Mesenchymal stem cell (in vitro differentiated cells and primary cell): ENCODE data around the gene KCNE4.

Experiments used
- DNase-seq: peaks from one replicate; pipeline ENCODE4 v3.0.0-alpha.2; 2013
- H2AFZ ChIP-seq: one replicate; pipeline ENCODE4 v1.6.1; 2013; ENCODE audit warnings: low read depth, mild to moderate bottlenecking, control low read depth, inconsistent platforms, low read length, moderate library complexity
- H2AK5ac ChIP-seq: 2 replicates; pipeline ENCODE4 v1.6.1; 2013; ENCODE audit warnings: low read length, moderate library complexity, mild to moderate bottlenecking, inconsistent platforms; ENCODE audit not compliant: severe bottlenecking
- H2BK120ac ChIP-seq: one replicate; pipeline ENCODE4 v1.6.1; 2013; ENCODE audit warnings: low read depth, mild to moderate bottlenecking, inconsistent platforms, low read length, moderate library complexity
- H2BK12ac ChIP-seq, 2 experiments: one replicate each; pipeline ENCODE4 v1.6.1; 2013; ENCODE audit warnings: inconsistent platforms in 2 of 2, low read length in 2 of 2, mild to moderate bottlenecking in 2 of 2, moderate library complexity in 2 of 2, control low read depth in 1 of 2
- H2BK15ac ChIP-seq: one replicate; pipeline ENCODE4 v1.6.1; 2013; ENCODE audit warnings: mild to moderate bottlenecking, low read depth, inconsistent platforms; ENCODE audit not compliant: poor library complexity, severe bottlenecking
- H2BK5ac ChIP-seq: 2 replicates; pipeline ENCODE4 v1.6.1; 2013; ENCODE audit warnings: low read depth, mild to moderate bottlenecking, low read length, control low read depth, inconsistent platforms; ENCODE audit not compliant: poor library complexity, severe bottlenecking
- H3K14ac ChIP-seq, 2 experiments: one replicate each; pipeline ENCODE4 v1.6.1; 2013; ENCODE audit warnings: inconsistent platforms in 2 of 2, low read length in 2 of 2, control low read depth in 1 of 2, mild to moderate bottlenecking in 1 of 2, moderate library complexity in 1 of 2
- H3K18ac ChIP-seq, 2 experiments: one replicate each; pipeline ENCODE4 v1.6.1; 2013; ENCODE audit warnings: inconsistent platforms in 2 of 2, low read length in 2 of 2, control low read depth in 1 of 2, low read depth in 1 of 2, mild to moderate bottlenecking in 1 of 2
- H3K23ac ChIP-seq, 2 experiments: one replicate each; pipeline ENCODE4 v1.6.1; 2013; ENCODE audit warnings: inconsistent platforms in 2 of 2, low read length in 2 of 2, mild to moderate bottlenecking in 2 of 2, moderate library complexity in 2 of 2, control low read depth in 1 of 2
- H3K27ac ChIP-seq: 2 replicates; pipeline ENCODE4 v1.5.1; 2013; ENCODE audit warnings: mild to moderate bottlenecking, moderate library complexity, low read length, control low read depth, inconsistent platforms; ENCODE audit not compliant: poor library complexity, severe bottlenecking
- H3K27me3 ChIP-seq, 2 experiments: 2 replicates each; pipeline versions ENCODE4 v1.6.1 to v1.7.0; 2013; ENCODE audit warnings: low read length in 2 of 2, mild to moderate bottlenecking in 2 of 2, moderate library complexity in 2 of 2, control low read depth in 1 of 2, inconsistent platforms in 1 of 2; ENCODE audit not compliant: control insufficient read depth in 1 of 2, insufficient read depth in 1 of 2
- H3K36me3 ChIP-seq, 2 experiments: 2 replicates each; pipeline versions ENCODE4 v1.6.1 to v1.7.0; 2013; ENCODE audit warnings: low read length in 2 of 2, control low read depth in 1 of 2, inconsistent platforms in 1 of 2, low read depth in 1 of 2, mild to moderate bottlenecking in 1 of 2; ENCODE audit not compliant: insufficient read depth in 2 of 2, control insufficient read depth in 1 of 2
- H3K4ac ChIP-seq, 2 experiments: one replicate each; pipeline ENCODE4 v1.6.1; 2013; ENCODE audit warnings: inconsistent platforms in 2 of 2, low read length in 2 of 2, mild to moderate bottlenecking in 2 of 2, moderate library complexity in 2 of 2, control low read depth in 1 of 2, low read depth in 1 of 2
- H3K4me1 ChIP-seq: 2 replicates; pipeline ENCODE4 v1.6.1; 2013; ENCODE audit warnings: low read depth, low read length, control low read depth; ENCODE audit not compliant: control insufficient read depth, insufficient read depth
- H3K4me2 ChIP-seq: 2 replicates; pipeline ENCODE4 v1.6.1; 2013; ENCODE audit warnings: low read length, mild to moderate bottlenecking, inconsistent platforms; ENCODE audit not compliant: poor library complexity, severe bottlenecking
- H3K4me3 ChIP-seq, 2 experiments: 2 replicates each; pipeline versions ENCODE4 v1.5.1 to v1.7.0; 2013; ENCODE audit warnings: low read length in 2 of 2, mild to moderate bottlenecking in 2 of 2, control low read depth in 1 of 2, low read depth in 1 of 2; ENCODE audit not compliant: insufficient read depth in 1 of 2
- H3K79me1 ChIP-seq: replicated peaks from 2 replicates; pipeline ENCODE4 v1.6.1; 2013; ENCODE audit warnings: mild to moderate bottlenecking, control low read depth, low read length, inconsistent platforms; ENCODE audit not compliant: poor library complexity, severe bottlenecking
- H3K9ac ChIP-seq: 2 replicates; pipeline ENCODE4 v1.7.0; 2013; ENCODE audit warnings: mild to moderate bottlenecking, low read length, moderate library complexity
- H3K9me3 ChIP-seq: 2 replicates; pipeline ENCODE4 v1.7.0; 2013; ENCODE audit warnings: mild to moderate bottlenecking, low read length; ENCODE audit not compliant: control insufficient read depth
- H4K8ac ChIP-seq: one replicate; pipeline ENCODE4 v1.6.1; 2013; ENCODE audit warnings: inconsistent platforms, mild to moderate bottlenecking, low read length, moderate library complexity
- H4K91ac ChIP-seq: one replicate; pipeline ENCODE4 v1.6.1; 2013; ENCODE audit warnings: mild to moderate bottlenecking, low read length, inconsistent platforms
- WGBS: methylation state at CpG from one replicate; pipeline ENCODE4 v1.1.7; 2013; ENCODE audit warnings: mixed read lengths; 5-methylcytosine and 5-hydroxymethylcytosine counted together

Gene KCNE4

GRCh38 chr2:223008162-223008561, 43.8 kb upstream of the KCNE4 start:
- H2AK5ac ChIP-seq: no peak overlapping the region

GRCh38 chr2:223008956-223009355, 43.0 kb upstream of the KCNE4 start:
- H3K4me2 ChIP-seq: no peak overlapping the region
- no peak overlapping the region for H2BK5ac ChIP-seq
- peak overlapping the region; percentile 36 for H4K91ac ChIP-seq
- no peak overlapping the region for H3K4me3 ChIP-seq
- no peaks in the 10 kb centered on the region for H3K9me3 ChIP-seq
- no peaks in the 10 kb centered on the region for H3K27me3 ChIP-seq
- peak overlapping the region; percentile 2 to 29 for H3K4ac ChIP-seq
- no peaks in the 10 kb centered on the region for H3K36me3 ChIP-seq
- WGBS: 92% methylated on average over 1 of the region's 1 CpG
- DNase-seq: no peak
- H3K18ac ChIP-seq: peak overlapping the region; percentile 46 to 55
- H3K79me1 ChIP-seq: no peaks in the 10 kb centered on the region
- no peak overlapping the region for H3K27ac ChIP-seq
- H4K8ac ChIP-seq: peak overlapping the region; percentile 16
- H3K4me1 ChIP-seq: no peaks in the 10 kb centered on the region
- H2BK120ac ChIP-seq: peak overlapping the region; percentile 74
- no peak overlapping the region for H2BK15ac ChIP-seq
- no peak overlapping the region for H3K9ac ChIP-seq
- H2AFZ ChIP-seq: no peak overlapping the region
- no peak overlapping the region for H2AK5ac ChIP-seq
- H3K14ac ChIP-seq: no peak overlapping the region
- peak overlapping the region; percentile 1 to 91 for H2BK12ac ChIP-seq
- H3K23ac ChIP-seq: no peak overlapping the region

More at GRCh38 chr2:223008162-223008561, 43.8 kb upstream of the KCNE4 start:
- Histone ChIP-seq H3K4ac (no peak overlapping the region), H4K8ac (no peak overlapping the region), H3K36me3 (no peaks in the 10 kb centered on the region), H3K9me3 (no peaks in the 10 kb centered on the region), H2BK12ac (no peak overlapping the region), H4K91ac (no peak overlapping the region), H3K9ac (no peak overlapping the region), H2BK15ac (no peak overlapping the region), H2BK5ac (no peak overlapping the region), H2AFZ (no peak overlapping the region), H3K23ac (no peak overlapping the region), H3K27me3 (no peaks in the 10 kb centered on the region), H3K14ac (no peak overlapping the region), H3K27ac (peak overlapping the region; percentile 26), H2BK120ac (no peak overlapping the region), H3K18ac (peak overlapping the region in 1 of 2 experiments; percentile 43), H3K79me1 (no peaks in the 10 kb centered on the region), H3K4me2 (no peak overlapping the region), H3K4me3 (no peak overlapping the region), H3K4me1 (no peaks in the 10 kb centered on the region)
- 15% methylated on average over 5 of the region's 6 CpGs for WGBS
- peak; percentile 97 for DNase-seq

- 97% methylated on average over 3 of the region's 3 CpGs for WGBS
These were observed 41.3 kb upstream of the KCNE4 start for GRCh38 chr2:223010641-223011040.

GRCh38 chr2:223012291-223012690, 39.7 kb upstream of the KCNE4 start:
- no peaks in the 10 kb centered on the region for H3K36me3 ChIP-seq
- no peaks in the 10 kb centered on the region for H3K4me1 ChIP-seq
- H3K9me3 ChIP-seq: no peaks in the 10 kb centered on the region
- no peak overlapping the region for H2BK120ac ChIP-seq
- no peak overlapping the region for H2BK15ac ChIP-seq
- no peak overlapping the region for H2BK12ac ChIP-seq
- no peak overlapping the region for H2AFZ ChIP-seq
- 95% methylated on average over 5 of the region's 6 CpGs for WGBS
- no peak overlapping the region for H3K4ac ChIP-seq
- no peak for DNase-seq
- H4K91ac ChIP-seq: no peak overlapping the region
- H3K4me3 ChIP-seq: no peak overlapping the region
- H2BK5ac ChIP-seq: no peak overlapping the region
- H3K27me3 ChIP-seq: no peaks in the 10 kb centered on the region
- no peaks in the 10 kb centered on the region for H3K79me1 ChIP-seq
- no peak overlapping the region for H3K9ac ChIP-seq
- H3K18ac ChIP-seq: no peak overlapping the region
- H3K4me2 ChIP-seq: no peak overlapping the region
- H3K23ac ChIP-seq: no peak overlapping the region
- no peak overlapping the region for H2AK5ac ChIP-seq
- H3K14ac ChIP-seq: no peak overlapping the region
- H4K8ac ChIP-seq: peak overlapping the region; percentile 2
- H3K27ac ChIP-seq: no peak overlapping the region

More at GRCh38 chr2:223010641-223011040, 41.3 kb upstream of the KCNE4 start:
- H3K18ac ChIP-seq: no peak overlapping the region
- H3K79me1 ChIP-seq: no peaks in the 10 kb centered on the region
- no peak overlapping the region for H3K27ac ChIP-seq
- H3K4me2 ChIP-seq: no peak overlapping the region
- H2BK15ac ChIP-seq: no peak overlapping the region
- no peak overlapping the region for H3K9ac ChIP-seq
- H2BK5ac ChIP-seq: no peak overlapping the region
- DNase-seq: no peak
- H3K14ac ChIP-seq: no peak overlapping the region
- H2AK5ac ChIP-seq: no peak overlapping the region
- H2BK120ac ChIP-seq: no peak overlapping the region
- no peak overlapping the region for H3K4ac ChIP-seq
- H3K9me3 ChIP-seq: no peaks in the 10 kb centered on the region
- H4K8ac ChIP-seq: no peak overlapping the region
- H2BK12ac ChIP-seq: no peak overlapping the region
- no peak overlapping the region for H3K4me3 ChIP-seq
- H2AFZ ChIP-seq: no peak overlapping the region
- H3K4me1 ChIP-seq: no peaks in the 10 kb centered on the region
- no peaks in the 10 kb centered on the region for H3K36me3 ChIP-seq
- H3K27me3 ChIP-seq: no peaks in the 10 kb centered on the region
- H4K91ac ChIP-seq: no peak overlapping the region
- no peak overlapping the region for H3K23ac ChIP-seq
